Stimulated activated CD8-positive, alpha-beta memory T cell treated with anti-CD3 and anti-CD28 coated beads, Interleukin-12 subunit alpha, Interleukin-12 subunit beta, amount 100 ng/mL, for 1 hour (primary cell): ENCODE measurements around the gene FOXK1.
"Not testable (repeated sequence)": the region's sequence is repeated elsewhere in the genome, so short reads cannot be mapped to it uniquely, and the experiment has no call there.

ENCODE experiments used
- DNase-seq: peaks from one replicate; pipeline ENCODE4 v3.0.0-alpha.2; 2020; ENCODE audit warnings: low read depth

The FOXK1 gene

GRCh38 chr7:4787541-4787940 lies 105.4 kb downstream of the FOXK1 start:
- DNase-seq = no peak

- no peak for DNase-seq
Measured at GRCh38 chr7:4787947-4788626, 106.0 kb downstream of the FOXK1 start.

- no peak for DNase-seq
Measured at GRCh38 chr7:4788627-4789189, 106.6 kb downstream of the FOXK1 start.

- DNase-seq = no peak
Measured at GRCh38 chr7:4789194-4790077, 107.3 kb downstream of the FOXK1 start.

- DNase-seq = no peak
Measured at GRCh38 chr7:4790078-4790465, 108.0 kb downstream of the FOXK1 start.

GRCh38 chr7:4790516-4790991 lies 108.5 kb downstream of the FOXK1 start:
- DNase-seq = no peak

- DNase-seq = no peak
Measured at GRCh38 chr7:4791101-4791737, 109.1 kb downstream of the FOXK1 start.

- DNase-seq = peak; percentile 71
Measured at GRCh38 chr7:4791738-4792536, 109.8 kb downstream of the FOXK1 start.

- no peak for DNase-seq
Measured at GRCh38 chr7:4792537-4793126, 110.5 kb downstream of the FOXK1 start.

- not testable (repeated sequence) for DNase-seq
Measured at GRCh38 chr7:4793385-4793993, 111.4 kb downstream of the FOXK1 start.

- not testable (repeated sequence) for DNase-seq
Measured at GRCh38 chr7:4794171-4794570, 112.1 kb downstream of the FOXK1 start.

- no peak for DNase-seq
Measured at GRCh38 chr7:4794591-4795350, 112.7 kb downstream of the FOXK1 start.

- no peak for DNase-seq
Measured at GRCh38 chr7:4796453-4796852, 114.4 kb downstream of the FOXK1 start.

GRCh38 chr7:4797858-4798705 lies 116.0 kb downstream of the FOXK1 start:
- DNase-seq = peak; percentile 36

- DNase-seq = no peak
Measured at GRCh38 chr7:4798706-4799235, 116.7 kb downstream of the FOXK1 start.

- no peak for DNase-seq
Measured at GRCh38 chr7:4799508-4800268, 117.6 kb downstream of the FOXK1 start.

GRCh38 chr7:4800487-4800886 lies 118.4 kb downstream of the FOXK1 start:
- DNase-seq = no peak
